CD4-positive, alpha-beta T cell (primary cell): Measurements from ENCODE around the gene FARP1. TPM values are rescaled to one million over a fixed set of nuclear protein-coding genes. Genes with fewer than 3 reads are reported as not detected.

Experiments used
- ATAC-seq: fragments of 200-7000 bp; cut with Tn5 transposase; one replicate; pipeline ENCODE4 v1.10.0; 2022; ENCODE audit warnings: mild to moderate bottlenecking; ENCODE audit not compliant: poor library complexity
- CTCF ChIA-PET: fragments of 350-600 bp; sonication (Branson Sonifier 250); formaldehyde crosslinking; loops from one replicate; lab custom pipeline; 2021; ENCODE audit warnings: antibody characterized with exemption, inconsistent platforms; lab: Charles Lee
- POLR2A ChIA-PET: fragments of 350-600 bp; sonication (Branson Sonifier 250); formaldehyde crosslinking; loops from one replicate; lab custom pipeline; 2021; ENCODE audit warnings: antibody characterized with exemption, inconsistent platforms; lab: Charles Lee
- DNase-seq, 14 experiments: peaks; one replicate each; pipeline ENCODE4 v3.0.0-alpha.2; 2013 to 2020; ENCODE audit warnings: mixed read lengths in 2 of 14
- H3K27ac ChIP-seq, 2 donors: one replicate each; pipeline versions ENCODE4 v1.5.1 to v1.7.0; 2013; ENCODE audit warnings: low read length in 2 of 2, low read depth in 1 of 2, mild to moderate bottlenecking in 1 of 2
- H3K27me3 ChIP-seq, 2 experiments: 1 replicate in 1 of 2; 2 replicates in 1 of 2; pipeline versions ENCODE4 v1.6.1 to v1.7.0; 2013; ENCODE audit warnings: low read length in 2 of 2, control low read depth in 1 of 2, mild to moderate bottlenecking in 1 of 2, moderate library complexity in 1 of 2; ENCODE audit not compliant: insufficient read depth in 2 of 2, control insufficient read depth in 1 of 2
- H3K36me3 ChIP-seq: one replicate; pipeline ENCODE4 v1.6.1; 2013; ENCODE audit warnings: low read length, control low read depth; ENCODE audit not compliant: insufficient read depth
- H3K4me1 ChIP-seq: one replicate; pipeline ENCODE4 v1.6.1; 2013; ENCODE audit warnings: low read length, control low read depth; ENCODE audit not compliant: insufficient read depth
- H3K4me3 ChIP-seq: one replicate; pipeline ENCODE4 v1.5.1; 2013; ENCODE audit warnings: mild to moderate bottlenecking, low read length, moderate library complexity
- H3K9me3 ChIP-seq, 2 experiments: 1 replicate in 1 of 2; 2 replicates in 1 of 2; pipeline versions ENCODE4 v1.6.1 to v1.7.0; 2013; ENCODE audit warnings: low read length in 2 of 2, mild to moderate bottlenecking in 2 of 2, control low read depth in 1 of 2, moderate library complexity in 1 of 2; ENCODE audit not compliant: control insufficient read depth in 1 of 2, insufficient read depth in 1 of 2
- H3K27ac Mint-ChIP-seq: one replicate; pipeline ENCODE4 v1.8.0; 2020; ENCODE audit warnings: mixed read lengths
- H3K27me3 Mint-ChIP-seq: one replicate; pipeline ENCODE4 v1.8.0; 2021; ENCODE audit warnings: mixed read lengths
- H3K36me3 Mint-ChIP-seq: one replicate; pipeline ENCODE4 v1.8.0; 2021; ENCODE audit warnings: low read depth, mixed read lengths
- H3K4me1 Mint-ChIP-seq: one replicate; pipeline ENCODE4 v1.8.0; 2021; ENCODE audit warnings: low read depth, mixed read lengths
- H3K4me3 Mint-ChIP-seq: one replicate; pipeline ENCODE4 v1.8.0; 2020; ENCODE audit warnings: mild to moderate bottlenecking, mixed read lengths
- H3K9me3 Mint-ChIP-seq: one replicate; pipeline ENCODE4 v1.8.0; 2020; ENCODE audit warnings: mixed read lengths
- intact Hi-C, 2 experiments: fragments of 100-400 bp; cut with DNase I in 1 of 2; cut with micrococcal nuclease in 1 of 2; formaldehyde crosslinking; loops; one replicate each; pipeline versions ENCODE4 v1.15.1 to v1.9.0; 2023 to 2025; cut with DNase I, micrococcal nuclease
- total RNA-seq, 174 experiments: library from RNA in 2 of 174; stranded (reverse) in 2 of 174; gene quantifications; one replicate each; pipeline ENCODE4 v1.2.3 and lab custom pipeline; 2021 to 2026
- TF ChIP-seq, protein P1 (sequence below): fragments of 200-600 bp; IDR thresholded peaks from one replicate; pipeline ENCODE4 v1.8.0; 2022; ENCODE audit warnings: antibody characterized with exemption, mild to moderate bottlenecking

FARP1 gene
- total RNA-seq, 2 experiments from 2014 or later, result 0.30 TPM; not detected in 1

DNA sequence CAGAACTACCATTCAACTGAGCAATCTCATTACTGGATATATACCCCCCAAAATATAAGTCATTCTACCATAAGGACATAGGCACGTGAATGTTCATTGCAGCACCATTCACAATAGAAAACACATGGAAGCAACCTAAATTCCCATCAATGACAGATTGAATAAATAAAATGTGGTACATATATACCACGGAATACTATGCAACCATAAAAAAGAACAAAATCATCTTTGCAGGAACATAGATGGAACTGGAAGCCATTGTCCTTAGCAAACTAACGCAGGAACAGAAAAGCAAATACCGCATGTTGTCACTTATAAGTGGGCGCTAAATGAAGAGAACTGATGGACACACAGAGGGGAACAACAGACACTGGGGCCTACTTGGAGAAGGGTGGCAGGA, 20.0 kb downstream of the FARP1 start:
- no peaks in the 10 kb centered on the region for H3K36me3 Mint-ChIP-seq
- no peak for ATAC-seq
- POLR2A ChIA-PET, result no interaction called here
- H3K4me1 Mint-ChIP-seq, result no peaks in the 10 kb centered on the region
- peaks cover 5% of the 10 kb centered on the region for H3K27me3 Mint-ChIP-seq
- H3K9me3 ChIP-seq, result no peaks in the 10 kb centered on the region
- no peak overlapping the region for H3K27ac ChIP-seq
- no peak overlapping the region for H3K27ac Mint-ChIP-seq
- H3K4me1 ChIP-seq, result no peaks in the 10 kb centered on the region
- H3K9me3 Mint-ChIP-seq, result no peaks in the 10 kb centered on the region
- H3K4me3 Mint-ChIP-seq, result no peak overlapping the region
- no peak overlapping the region for H3K4me3 ChIP-seq
- TF ChIP-seq, protein P1, sequence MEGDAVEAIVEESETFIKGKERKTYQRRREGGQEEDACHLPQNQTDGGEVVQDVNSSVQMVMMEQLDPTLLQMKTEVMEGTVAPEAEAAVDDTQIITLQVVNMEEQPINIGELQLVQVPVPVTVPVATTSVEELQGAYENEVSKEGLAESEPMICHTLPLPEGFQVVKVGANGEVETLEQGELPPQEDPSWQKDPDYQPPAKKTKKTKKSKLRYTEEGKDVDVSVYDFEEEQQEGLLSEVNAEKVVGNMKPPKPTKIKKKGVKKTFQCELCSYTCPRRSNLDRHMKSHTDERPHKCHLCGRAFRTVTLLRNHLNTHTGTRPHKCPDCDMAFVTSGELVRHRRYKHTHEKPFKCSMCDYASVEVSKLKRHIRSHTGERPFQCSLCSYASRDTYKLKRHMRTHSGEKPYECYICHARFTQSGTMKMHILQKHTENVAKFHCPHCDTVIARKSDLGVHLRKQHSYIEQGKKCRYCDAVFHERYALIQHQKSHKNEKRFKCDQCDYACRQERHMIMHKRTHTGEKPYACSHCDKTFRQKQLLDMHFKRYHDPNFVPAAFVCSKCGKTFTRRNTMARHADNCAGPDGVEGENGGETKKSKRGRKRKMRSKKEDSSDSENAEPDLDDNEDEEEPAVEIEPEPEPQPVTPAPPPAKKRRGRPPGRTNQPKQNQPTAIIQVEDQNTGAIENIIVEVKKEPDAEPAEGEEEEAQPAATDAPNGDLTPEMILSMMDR, result no peak
- H3K36me3 ChIP-seq, result no peaks in the 10 kb centered on the region
- H3K27me3 ChIP-seq, result no peaks in the 10 kb centered on the region
- DNase-seq, result no peak
- intact Hi-C loops, result no loop called here
- CTCF ChIA-PET, result no interaction called here

DNA sequence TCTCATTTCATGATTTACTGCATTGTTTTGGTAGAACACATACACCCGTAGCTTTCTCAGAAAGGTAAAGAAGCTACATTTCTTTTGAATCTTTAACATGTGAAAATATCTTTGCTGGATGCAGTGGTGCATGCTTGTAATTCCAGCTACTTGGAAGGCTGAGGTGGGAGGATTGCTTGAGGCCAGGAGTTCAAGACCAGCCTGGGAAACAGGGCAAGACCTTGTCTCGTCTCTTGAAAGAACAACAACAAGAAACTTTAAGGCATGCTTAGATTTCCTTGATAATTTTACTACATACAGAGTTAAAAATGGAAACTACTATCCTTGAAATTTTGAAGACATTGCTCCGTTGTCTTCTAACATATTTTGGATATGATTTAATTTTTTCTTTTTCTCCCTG, 26.4 kb downstream of the FARP1 start:
- no peak for ATAC-seq
- Histone ChIP-seq H3K9me3 (no peaks in the 10 kb centered on the region), H3K4me3 (no peak overlapping the region), H3K27ac (no peak overlapping the region), H3K36me3 (no peaks in the 10 kb centered on the region), H3K27me3 (no peaks in the 10 kb centered on the region), H3K4me1 (no peaks in the 10 kb centered on the region)
- TF ChIP-seq, protein P1, result no peak
- intact Hi-C loops, result no loop called here
- H3K36me3 Mint-ChIP-seq, result no peaks in the 10 kb centered on the region
- CTCF ChIA-PET, result no interaction called here
- no peaks in the 10 kb centered on the region for H3K4me1 Mint-ChIP-seq
- no peak for DNase-seq
- no peak overlapping the region for H3K4me3 Mint-ChIP-seq
- H3K9me3 Mint-ChIP-seq, result no peaks in the 10 kb centered on the region
- H3K27ac Mint-ChIP-seq, result no peak overlapping the region
- peaks cover 34% of the 10 kb centered on the region for H3K27me3 Mint-ChIP-seq
- POLR2A ChIA-PET, result no interaction called here

DNA sequence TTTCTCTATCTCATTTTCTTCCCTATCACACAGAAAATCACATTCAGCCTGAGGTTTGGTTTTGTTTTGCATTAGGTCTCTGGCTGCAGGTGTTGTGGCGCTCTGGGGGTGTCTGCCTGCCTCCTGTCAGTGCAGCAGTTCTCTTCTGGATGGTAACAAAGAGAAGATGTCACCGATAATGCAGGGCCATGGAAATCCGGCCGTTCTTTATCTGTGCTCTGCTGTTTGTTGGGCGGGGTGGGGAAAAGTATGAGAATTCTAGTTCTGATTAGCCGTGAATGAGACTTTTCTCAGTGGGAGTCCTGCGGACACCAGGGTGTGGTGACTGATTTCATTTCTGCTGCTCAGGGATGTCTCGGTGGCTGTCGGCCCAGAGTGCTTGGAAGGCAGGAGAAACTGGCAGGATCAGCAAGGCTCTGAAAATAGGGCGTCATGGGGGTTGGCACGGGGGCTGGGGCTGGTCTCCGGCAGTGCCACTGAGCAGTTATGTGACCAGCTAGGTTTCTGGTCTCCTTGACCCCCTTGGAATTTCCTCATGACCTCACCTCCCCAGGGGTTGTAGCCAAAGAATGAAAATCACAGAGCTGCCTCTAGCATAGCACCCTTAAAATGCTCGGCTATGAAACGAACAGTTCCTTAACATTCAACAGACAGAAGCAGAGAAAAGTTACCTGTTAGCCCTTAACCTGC, 29.2 kb downstream of the FARP1 start:
- no peak for ATAC-seq
- H3K4me3 Mint-ChIP-seq, result no peak overlapping the region
- H3K36me3 ChIP-seq, result no peaks in the 10 kb centered on the region
- intact Hi-C loops, result no loop called here
- H3K4me1 ChIP-seq, result no peaks in the 10 kb centered on the region
- H3K9me3 Mint-ChIP-seq, result no peaks in the 10 kb centered on the region
- H3K27me3 Mint-ChIP-seq, result peaks cover 40% of the 10 kb centered on the region
- POLR2A ChIA-PET, result no interaction called here
- TF ChIP-seq, protein P1, result no peak
- H3K27me3 ChIP-seq, result no peaks in the 10 kb centered on the region
- H3K36me3 Mint-ChIP-seq, result no peaks in the 10 kb centered on the region
- DNase-seq, result no peak
- H3K9me3 ChIP-seq, result peaks cover 0 to 10% of the 10 kb centered on the region in 2 experiments
- no peaks in the 10 kb centered on the region for H3K4me1 Mint-ChIP-seq
- no peak overlapping the region for H3K4me3 ChIP-seq
- H3K27ac Mint-ChIP-seq, result no peak overlapping the region
- no peak overlapping the region for H3K27ac ChIP-seq
- CTCF ChIA-PET, result no interaction called here
